H9 (cell line): ENCODE results near the gene OR2B2. TPM values are rescaled to one million over a fixed set of nuclear protein-coding genes. Genes with fewer than 3 reads are reported as not detected.
A peak's percentile ranks its signal among the peaks of the same experiment; 100 is the strongest.

Experiments
- DNase-seq: peaks from one replicate; pipeline ENCODE4 v3.0.0-alpha.2; 2017
- H2AFZ ChIP-seq: one replicate; pipeline ENCODE4 v1.6.1; 2013; ENCODE audit warnings: mild to moderate bottlenecking, low read length, control low read depth, moderate library complexity
- H2AK5ac ChIP-seq: 2 replicates; pipeline ENCODE4 v1.6.1; 2013; ENCODE audit warnings: low read length, control low read depth, mixed read lengths; ENCODE audit not compliant: insufficient read length
- H2BK120ac ChIP-seq: one replicate; pipeline ENCODE4 v1.6.1; 2013; ENCODE audit warnings: low read depth, mild to moderate bottlenecking, low read length, control low read depth, inconsistent platforms; ENCODE audit not compliant: poor library complexity, severe bottlenecking
- H2BK12ac ChIP-seq: 2 replicates; pipeline ENCODE4 v1.6.1; 2013; ENCODE audit warnings: low read length, control low read depth, mixed read lengths, low read depth; ENCODE audit not compliant: insufficient read length
- H2BK15ac ChIP-seq: 2 replicates; pipeline ENCODE4 v1.6.1; 2013; ENCODE audit warnings: low read depth, low read length, control low read depth
- H2BK20ac ChIP-seq: one replicate; pipeline ENCODE4 v1.6.1; 2013; ENCODE audit warnings: low read depth, mild to moderate bottlenecking, low read length, control low read depth, inconsistent platforms; ENCODE audit not compliant: poor library complexity, severe bottlenecking
- H2BK5ac ChIP-seq: 2 replicates; pipeline ENCODE4 v1.6.1; 2013; ENCODE audit warnings: low read length, control low read depth, mixed read lengths; ENCODE audit not compliant: insufficient read length
- H3K14ac ChIP-seq: 2 replicates; pipeline ENCODE4 v1.6.1; 2013; ENCODE audit warnings: low read length, control low read depth; ENCODE audit not compliant: insufficient read depth
- H3K18ac ChIP-seq: 2 replicates; pipeline ENCODE4 v1.6.1; 2013; ENCODE audit warnings: low read depth, mild to moderate bottlenecking, mixed read lengths, low read length, control low read depth; ENCODE audit not compliant: insufficient read length
- H3K23ac ChIP-seq: 2 replicates; pipeline ENCODE4 v1.6.1; 2013; ENCODE audit warnings: low read length, control low read depth, mixed read lengths, low read depth; ENCODE audit not compliant: insufficient read length
- H3K23me2 ChIP-seq: 2 replicates; pipeline ENCODE4 v1.6.1; 2013; ENCODE audit warnings: low read depth, mild to moderate bottlenecking, mixed read lengths, low read length, control low read depth; ENCODE audit not compliant: insufficient read length, poor library complexity, severe bottlenecking
- H3K27ac ChIP-seq: 2 replicates; pipeline ENCODE4 v1.5.1; 2013; ENCODE audit warnings: low read length, control low read depth, mixed read lengths, low read depth; ENCODE audit not compliant: insufficient read length
- H3K27me3 ChIP-seq: 2 replicates; pipeline ENCODE4 v1.6.1; 2013; ENCODE audit warnings: low read length, control low read depth, inconsistent platforms; ENCODE audit not compliant: insufficient read depth
- H3K4ac ChIP-seq: 2 replicates; pipeline ENCODE4 v1.6.1; 2013; ENCODE audit warnings: low read depth, mild to moderate bottlenecking, control low read depth, inconsistent platforms, low read length, moderate library complexity
- H3K4me1 ChIP-seq: 2 replicates; pipeline ENCODE4 v1.6.1; 2013; ENCODE audit warnings: low read length, control low read depth, inconsistent platforms; ENCODE audit not compliant: insufficient read depth
- H3K4me2 ChIP-seq: 2 replicates; pipeline ENCODE4 v1.6.1; 2013; ENCODE audit warnings: low read length, control low read depth, mixed read lengths; ENCODE audit not compliant: insufficient read length, insufficient read depth
- H3K56ac ChIP-seq: 2 replicates; pipeline ENCODE4 v1.6.1; 2013; ENCODE audit warnings: low read depth, mild to moderate bottlenecking, mixed read lengths, low read length, control low read depth; ENCODE audit not compliant: insufficient read length
- H3K79me1 ChIP-seq: 2 replicates; pipeline ENCODE4 v1.6.1; 2013; ENCODE audit warnings: low read depth, mild to moderate bottlenecking, moderate library complexity, low read length, control low read depth, inconsistent platforms; ENCODE audit not compliant: insufficient read depth, poor library complexity, severe bottlenecking
- H3K79me2 ChIP-seq: 2 replicates; pipeline ENCODE4 v1.6.1; 2013; ENCODE audit warnings: low read length, control low read depth, inconsistent platforms; ENCODE audit not compliant: insufficient read depth
- H3K9ac ChIP-seq: 2 replicates; pipeline ENCODE4 v1.6.1; 2013; ENCODE audit warnings: low read length, control low read depth, mixed read lengths; ENCODE audit not compliant: insufficient read length; ENCODE audit errors: extremely low read depth
- H3K9me3 ChIP-seq: one replicate; pipeline ENCODE4 v1.6.1; 2013; ENCODE audit warnings: low read depth, low read length, inconsistent platforms; ENCODE audit not compliant: control insufficient read depth
- H3T11ph ChIP-seq: one replicate; pipeline ENCODE4 v1.6.1; 2013; ENCODE audit warnings: mild to moderate bottlenecking, low read length, control low read depth, inconsistent platforms
- H4K20me1 ChIP-seq: one replicate; pipeline ENCODE4 v1.6.1; 2013; ENCODE audit not compliant: control insufficient read depth, insufficient read length, insufficient read depth
- H4K5ac ChIP-seq: 2 replicates; pipeline ENCODE4 v1.6.1; 2013; ENCODE audit warnings: low read depth, mild to moderate bottlenecking, mixed read lengths, low read length, control low read depth; ENCODE audit not compliant: insufficient read length
- H4K8ac ChIP-seq: replicated peaks from 2 replicates; pipeline ENCODE4 v1.6.1; 2013; ENCODE audit warnings: low read length, control low read depth, mixed read lengths, low read depth; ENCODE audit not compliant: insufficient read length
- H4K91ac ChIP-seq: 2 replicates; pipeline ENCODE4 v1.6.1; 2013; ENCODE audit warnings: low read depth, mild to moderate bottlenecking, moderate library complexity, mixed read lengths, low read length, control low read depth; ENCODE audit not compliant: insufficient read length
- H3K27ac Mint-ChIP-seq, 3 experiments: 2 replicates in 2 of 3; 3 replicates in 1 of 3; pipeline ENCODE4 v1.8.0; 2020 to 2021; ENCODE audit warnings: mixed read lengths in 3 of 3, mild to moderate bottlenecking in 1 of 3, moderate library complexity in 1 of 3
- H3K27me3 Mint-ChIP-seq: 2 replicates; pipeline ENCODE4 v1.8.0; 2021; ENCODE audit warnings: low read depth, mild to moderate bottlenecking, moderate library complexity, mixed read lengths
- H3K36me3 Mint-ChIP-seq, 3 experiments: 2 replicates in 2 of 3; 3 replicates in 1 of 3; pipeline ENCODE4 v1.8.0; 2020 to 2021; ENCODE audit warnings: low read depth in 3 of 3, mixed read lengths in 3 of 3; ENCODE audit not compliant: insufficient read depth in 1 of 3
- H3K4me1 Mint-ChIP-seq, 2 experiments: 2 replicates each; pipeline ENCODE4 v1.8.0; 2020; ENCODE audit warnings: mixed read lengths in 2 of 2
- H3K4me3 Mint-ChIP-seq, 2 experiments: 2 replicates in 1 of 2; 3 replicates in 1 of 2; pipeline ENCODE4 v1.8.0; 2020 to 2021; ENCODE audit warnings: mild to moderate bottlenecking in 2 of 2, mixed read lengths in 2 of 2, moderate library complexity in 1 of 2
- H3K9me3 Mint-ChIP-seq, 2 experiments: 2 replicates in 1 of 2; 3 replicates in 1 of 2; pipeline ENCODE4 v1.8.0; 2020; ENCODE audit warnings: mild to moderate bottlenecking in 2 of 2, mixed read lengths in 2 of 2, moderate library complexity in 1 of 2
- WGBS: extraction: QIAGEN DNeasy Blood & Tissue Kit; methylation state at CpG from one replicate; pipeline ENCODE4 v1.1.7; 2013; ENCODE audit warnings: missing lambda C conversion rate, low lambda C conversion rate, mixed read lengths; ENCODE audit not compliant: insufficient read length; ENCODE audit errors: extremely low coverage; 5-methylcytosine and 5-hydroxymethylcytosine counted together
- total RNA-seq: library from RNA; stranded (reverse); gene quantifications from 2 replicates; pipeline ENCODE4 v1.2.1, GENCODE V29; 2021
- TF ChIP-seq, protein P1 (sequence below): fragments of 200-600 bp; sonication (generic); conservative IDR thresholded peaks from 3 replicates; pipeline ENCODE4 v1.8.0; 2021; ENCODE audit warnings: antibody characterized with exemption, mild to moderate bottlenecking

The OR2B2 gene
- total RNA-seq, 1 experiment from 2014 or later, result not detected

DNA sequence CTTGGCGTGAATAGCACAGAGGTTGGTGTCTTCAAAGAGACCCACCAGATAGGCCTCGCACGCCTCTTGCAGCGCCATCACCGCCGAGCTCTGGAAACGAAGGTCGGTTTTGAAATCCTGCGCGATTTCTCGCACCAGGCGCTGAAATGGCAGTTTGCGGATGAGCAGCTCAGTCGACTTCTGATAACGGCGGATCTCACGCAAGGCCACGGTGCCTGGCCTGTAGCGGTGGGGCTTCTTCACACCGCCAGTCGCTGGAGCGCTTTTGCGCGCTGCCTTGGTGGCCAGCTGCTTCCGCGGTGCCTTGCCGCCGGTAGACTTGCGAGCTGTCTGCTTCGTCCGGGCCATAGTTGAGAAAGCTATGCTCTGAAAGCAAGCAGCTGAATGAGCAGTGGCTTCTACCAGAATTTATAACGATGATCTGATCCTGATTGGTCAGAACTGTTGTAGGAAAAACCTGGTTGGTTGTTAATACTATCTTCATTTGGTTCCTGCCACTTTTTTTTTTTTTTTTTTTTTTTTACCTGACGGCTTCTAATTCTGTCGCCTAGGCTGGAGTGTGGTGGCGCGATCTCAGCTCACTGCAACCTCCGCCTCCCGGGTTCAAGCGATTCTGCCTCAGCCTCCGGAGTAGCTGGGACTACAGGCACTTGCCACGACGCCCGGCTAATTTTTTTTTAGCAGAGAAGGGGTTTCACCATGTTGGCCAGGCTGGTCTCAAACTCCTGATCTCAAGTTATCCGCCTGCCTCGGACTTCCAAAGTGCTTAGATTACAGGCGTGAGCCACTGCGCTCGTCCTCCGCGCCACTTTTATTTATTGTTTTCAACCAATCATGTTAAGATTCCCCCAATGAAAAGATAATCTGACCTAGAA is 21.5 kb downstream of the OR2B2 start:
- no peak overlapping the region for H3K56ac ChIP-seq
- H3K27ac ChIP-seq, result peak overlapping the region; percentile 81
- H3K23me2 ChIP-seq, result peaks cover 19% of the 10 kb centered on the region
- Mint-ChIP-seq H3K27ac (peak overlapping the region; percentile 99 to 100 (median 99)), H3K4me3 (no peak overlapping the region), H3K4me1 (peaks cover 29 to 35% of the 10 kb centered on the region in 2 experiments), H3K9me3 (peaks cover 0 to 3% of the 10 kb centered on the region in 2 experiments; a peak in 1 of 5 replicates), H3K36me3 (peaks cover 0 to 4% (median 3%) of the 10 kb centered on the region in 3 experiments; a peak in 3 of 7 replicates), H3K27me3 (peaks cover 9% of the 10 kb centered on the region; the same call in 1 of the 2 replicates)
- no peak overlapping the region for H2AK5ac ChIP-seq
- no peak overlapping the region for H4K5ac ChIP-seq
- H2BK5ac ChIP-seq, result no peak overlapping the region
- H3K18ac ChIP-seq, result peak overlapping the region; percentile 49
- H3K4ac ChIP-seq, result no peak overlapping the region
- no peak overlapping the region for H3T11ph ChIP-seq
- peak; percentile 86 for DNase-seq
- no peak overlapping the region for H2AFZ ChIP-seq
- H3K9me3 ChIP-seq, result no peaks in the 10 kb centered on the region
- no peak overlapping the region for H2BK20ac ChIP-seq
- H3K79me2 ChIP-seq, result no peaks in the 10 kb centered on the region
- no peaks in the 10 kb centered on the region for H3K27me3 ChIP-seq
- no peak overlapping the region for H2BK120ac ChIP-seq
- no peak overlapping the region for H2BK12ac ChIP-seq
- no peak overlapping the region for H4K91ac ChIP-seq
- H3K14ac ChIP-seq, result peak overlapping the region; percentile 93
- peak overlapping the region; percentile 80 for H3K4me2 ChIP-seq
- no peak overlapping the region for H3K23ac ChIP-seq
- no peaks in the 10 kb centered on the region for H4K20me1 ChIP-seq
- no peak overlapping the region for H2BK15ac ChIP-seq
- WGBS, result no CpG with 5 or more reads among the region's 50 CpGs
- H3K4me1 ChIP-seq, result peaks cover 5% of the 10 kb centered on the region
- no peaks in the 10 kb centered on the region for H3K79me1 ChIP-seq
- peak overlapping the region; percentile 99 for H3K9ac ChIP-seq
- TF ChIP-seq, protein P1, sequence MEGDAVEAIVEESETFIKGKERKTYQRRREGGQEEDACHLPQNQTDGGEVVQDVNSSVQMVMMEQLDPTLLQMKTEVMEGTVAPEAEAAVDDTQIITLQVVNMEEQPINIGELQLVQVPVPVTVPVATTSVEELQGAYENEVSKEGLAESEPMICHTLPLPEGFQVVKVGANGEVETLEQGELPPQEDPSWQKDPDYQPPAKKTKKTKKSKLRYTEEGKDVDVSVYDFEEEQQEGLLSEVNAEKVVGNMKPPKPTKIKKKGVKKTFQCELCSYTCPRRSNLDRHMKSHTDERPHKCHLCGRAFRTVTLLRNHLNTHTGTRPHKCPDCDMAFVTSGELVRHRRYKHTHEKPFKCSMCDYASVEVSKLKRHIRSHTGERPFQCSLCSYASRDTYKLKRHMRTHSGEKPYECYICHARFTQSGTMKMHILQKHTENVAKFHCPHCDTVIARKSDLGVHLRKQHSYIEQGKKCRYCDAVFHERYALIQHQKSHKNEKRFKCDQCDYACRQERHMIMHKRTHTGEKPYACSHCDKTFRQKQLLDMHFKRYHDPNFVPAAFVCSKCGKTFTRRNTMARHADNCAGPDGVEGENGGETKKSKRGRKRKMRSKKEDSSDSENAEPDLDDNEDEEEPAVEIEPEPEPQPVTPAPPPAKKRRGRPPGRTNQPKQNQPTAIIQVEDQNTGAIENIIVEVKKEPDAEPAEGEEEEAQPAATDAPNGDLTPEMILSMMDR, result no peak
- no peak overlapping the region for H4K8ac ChIP-seq
